Dendritic cell treated with granulocyte-macrophage colony-stimulating factor and Interleukin-4, amounts not matched to agents 40 ng/mL and 50 ng/mL, for 4 days (primary cell): ENCODE data around the gene CMTR2.
"Not testable (repeated sequence)": the region's sequence is repeated elsewhere in the genome, so short reads cannot be mapped to it uniquely, and the experiment has no call there.

Source experiments
- H3K27ac Mint-ChIP-seq: one replicate; pipeline ENCODE4 v1.8.0; 2022; ENCODE audit warnings: mild to moderate bottlenecking, mixed read lengths
- H3K27me3 Mint-ChIP-seq: one replicate; pipeline ENCODE4 v1.8.0; 2022; ENCODE audit warnings: mild to moderate bottlenecking, mixed read lengths
- H3K36me3 Mint-ChIP-seq: one replicate; pipeline ENCODE4 v1.8.0; 2022; ENCODE audit warnings: low read depth, mixed read lengths
- H3K4me1 Mint-ChIP-seq: one replicate; pipeline ENCODE4 v1.8.0; 2022; ENCODE audit warnings: low read depth, mixed read lengths
- H3K4me3 Mint-ChIP-seq: one replicate; pipeline ENCODE4 v1.8.0; 2022; ENCODE audit warnings: mild to moderate bottlenecking, moderate library complexity, mixed read lengths
- H3K9me3 Mint-ChIP-seq: one replicate; pipeline ENCODE4 v1.8.0; 2022; ENCODE audit warnings: mixed read lengths
- intact Hi-C: fragments of 100-400 bp; cut with micrococcal nuclease; formaldehyde crosslinking; loops from one replicate; pipeline ENCODE4 v1.15.0; 2022

Gene CMTR2

GRCh38 chr16:71288890-71289731 lies at the start of gene CMTR2:
Gene CMTR2 (minus strand): TSS chr16:71289402. CDS start chr16:71285920, 3,482 bp downstream.
- Mint-ChIP-seq H3K4me1 (peaks cover 21% of the 10 kb centered on the region), H3K27me3 (peaks cover 17% of the 10 kb centered on the region)

GRCh38 chr16:71338632-71339031 lies 49.4 kb upstream of the CMTR2 start:
- intact Hi-C loops: no loop called here
- peaks cover 2% of the 10 kb centered on the region for H3K27me3 Mint-ChIP-seq
- no peak overlapping the region for H3K27ac Mint-ChIP-seq
- no peaks in the 10 kb centered on the region for H3K9me3 Mint-ChIP-seq
- no peaks in the 10 kb centered on the region for H3K4me1 Mint-ChIP-seq
- H3K4me3 Mint-ChIP-seq: no peak overlapping the region
- no peaks in the 10 kb centered on the region for H3K36me3 Mint-ChIP-seq

More at GRCh38 chr16:71288890-71289731, at the start of gene CMTR2:
- Mint-ChIP-seq H3K27ac (peak within 1 kb of the TSS; percentile 90), H3K36me3 (peaks cover 41% of the 10 kb centered on the region), H3K9me3 (no peaks in the 10 kb centered on the region), H3K4me3 (peak within 1 kb of the TSS; percentile 87)
- intact Hi-C loops: loop anchor here (5.0 to 10.0 kb wide), 2 partner anchors 37 to 176 kb away; partner anchors contain the start of gene ZNF23

DNA sequence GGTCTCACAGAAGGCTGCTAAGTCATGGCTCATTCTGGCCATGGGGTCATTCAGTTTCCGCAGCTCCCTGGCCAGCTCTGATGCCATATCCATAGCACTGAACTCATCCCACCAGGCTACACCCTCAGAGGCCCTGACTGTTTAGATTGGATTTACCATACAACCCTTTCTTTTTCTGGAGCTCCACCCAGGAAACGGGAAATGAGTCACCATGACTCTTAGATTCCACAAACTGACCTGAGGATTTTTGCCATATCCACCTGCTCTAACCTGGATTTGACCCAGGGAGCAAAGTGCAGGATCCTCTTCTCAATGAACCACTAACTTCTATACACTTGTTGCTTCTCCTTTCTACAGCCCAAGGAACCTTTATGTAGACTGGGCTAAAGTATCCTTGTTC lies 49.0 kb upstream of the CMTR2 start:
- no peaks in the 10 kb centered on the region for H3K4me1 Mint-ChIP-seq
- H3K9me3 Mint-ChIP-seq: no peaks in the 10 kb centered on the region
- H3K27ac Mint-ChIP-seq: no peak overlapping the region
- intact Hi-C loops: no loop called here
- H3K36me3 Mint-ChIP-seq: no peaks in the 10 kb centered on the region
- H3K27me3 Mint-ChIP-seq: peaks cover 2% of the 10 kb centered on the region
- no peak overlapping the region for H3K4me3 Mint-ChIP-seq

- H3K36me3 Mint-ChIP-seq: no peaks in the 10 kb centered on the region
- H3K4me1 Mint-ChIP-seq: no peaks in the 10 kb centered on the region
- no peaks in the 10 kb centered on the region for H3K9me3 Mint-ChIP-seq
- H3K27ac Mint-ChIP-seq: no peak overlapping the region
- H3K27me3 Mint-ChIP-seq: peaks cover 2% of the 10 kb centered on the region
- intact Hi-C loops: no loop called here
- H3K4me3 Mint-ChIP-seq: no peak overlapping the region
Measured at GRCh38 chr16:71337631-71338030, 48.4 kb upstream of the CMTR2 start.

DNA sequence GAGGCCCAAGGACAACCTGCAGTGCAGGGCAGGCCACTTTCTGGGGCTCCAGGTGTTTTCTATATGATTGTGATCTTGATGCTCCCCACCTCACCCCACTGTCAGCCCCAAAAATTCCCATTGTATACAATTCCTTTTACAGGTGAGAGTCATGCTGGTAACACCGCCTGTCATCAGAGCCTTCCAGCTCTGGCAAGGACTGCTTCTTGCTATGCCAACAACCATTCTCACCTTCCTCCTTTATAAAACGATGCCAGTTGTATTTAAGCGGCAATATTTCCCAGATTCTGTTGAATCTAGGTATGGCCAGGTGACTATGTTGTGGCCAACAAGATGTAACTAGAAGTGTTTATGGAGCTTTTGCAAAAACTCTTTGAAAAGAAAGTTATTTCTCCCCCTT lies 38.9 kb upstream of the CMTR2 start:
- intact Hi-C loops: no loop called here
- Mint-ChIP-seq H3K27ac (no peak overlapping the region), H3K9me3 (no peaks in the 10 kb centered on the region), H3K36me3 (no peaks in the 10 kb centered on the region), H3K4me3 (no peak overlapping the region), H3K27me3 (peaks cover 3% of the 10 kb centered on the region), H3K4me1 (no peaks in the 10 kb centered on the region)

DNA sequence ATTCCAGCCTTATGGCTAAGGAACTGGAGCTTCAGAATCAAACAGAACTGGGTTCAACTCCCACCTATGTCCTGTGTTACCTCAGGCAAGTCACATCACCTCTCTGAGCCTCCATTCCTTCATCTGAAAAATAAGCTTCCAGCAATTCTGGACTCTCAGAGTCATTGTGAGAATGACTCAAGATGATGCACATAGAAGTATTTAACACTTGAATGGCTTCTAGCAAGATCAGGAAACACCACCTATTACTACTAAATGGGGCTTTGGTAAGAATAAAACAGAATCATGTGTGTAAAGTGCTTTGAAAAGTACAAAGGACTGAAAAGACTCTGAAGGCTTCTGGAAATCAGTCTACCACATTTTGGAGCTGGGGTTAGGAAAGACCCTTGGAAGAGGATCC lies 38.5 kb upstream of the CMTR2 start:
- Mint-ChIP-seq H3K9me3 (no peaks in the 10 kb centered on the region), H3K36me3 (no peaks in the 10 kb centered on the region), H3K4me1 (no peaks in the 10 kb centered on the region), H3K4me3 (no peak overlapping the region), H3K27ac (no peak overlapping the region), H3K27me3 (peaks cover 3% of the 10 kb centered on the region)
- intact Hi-C loops: no loop called here

DNA sequence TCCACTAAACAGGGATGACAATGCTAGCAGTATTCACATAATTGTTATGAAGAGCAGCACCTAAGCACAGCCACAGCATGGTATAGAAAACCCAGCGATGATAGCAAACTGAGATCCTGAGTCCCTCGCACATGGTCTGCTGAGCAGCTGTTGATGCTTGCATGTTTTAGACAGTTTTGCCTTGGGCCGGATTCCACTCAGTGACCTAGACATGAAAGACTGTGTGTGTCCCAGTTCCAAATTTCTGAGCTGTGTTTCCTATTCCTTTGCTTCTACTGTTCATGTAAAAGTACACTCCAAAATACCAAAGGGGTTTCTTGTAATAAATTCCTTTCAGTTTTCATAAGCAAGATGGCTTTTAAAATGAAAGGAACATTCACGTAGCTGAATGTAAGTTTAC lies 30.8 kb upstream of the CMTR2 start:
- Mint-ChIP-seq H3K4me3 (no peak overlapping the region), H3K4me1 (no peaks in the 10 kb centered on the region), H3K27me3 (peaks cover 3% of the 10 kb centered on the region), H3K9me3 (no peaks in the 10 kb centered on the region), H3K27ac (no peak overlapping the region), H3K36me3 (no peaks in the 10 kb centered on the region)
- intact Hi-C loops: no loop called here

DNA sequence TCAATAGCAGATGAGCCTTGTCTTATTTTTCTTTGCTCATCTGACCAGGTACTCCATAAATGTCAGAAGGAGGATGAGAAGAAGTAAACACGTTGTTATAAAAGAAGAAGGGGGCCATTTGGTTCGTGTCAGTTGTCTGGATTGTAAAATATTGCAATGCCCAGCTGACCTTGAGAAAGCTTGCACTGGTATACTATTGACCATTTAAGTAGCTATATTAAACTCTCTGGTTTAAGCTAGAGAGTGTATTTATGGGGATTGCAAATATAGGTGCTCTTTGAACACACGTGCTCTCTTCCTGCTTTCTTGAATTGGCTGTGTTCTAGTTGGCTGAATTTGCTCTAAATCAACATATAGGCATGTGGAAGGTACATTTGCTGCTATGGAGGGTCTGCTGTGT lies 26.1 kb upstream of the CMTR2 start:
- H3K4me1 Mint-ChIP-seq: no peaks in the 10 kb centered on the region
- no peaks in the 10 kb centered on the region for H3K9me3 Mint-ChIP-seq
- peaks cover 10% of the 10 kb centered on the region for H3K27me3 Mint-ChIP-seq

GRCh38 chr16:71313591-71313990 lies 24.4 kb upstream of the CMTR2 start:
- H3K4me3 Mint-ChIP-seq, H3K9me3 Mint-ChIP-seq, H3K4me1 Mint-ChIP-seq, intact Hi-C loops, H3K27ac Mint-ChIP-seq, H3K36me3 Mint-ChIP-seq: not testable (repeated sequence)
- H3K27me3 Mint-ChIP-seq: peaks cover 13% of the 10 kb centered on the region

More for the DNA sequence above, 26.1 kb upstream of the CMTR2 start:
- Mint-ChIP-seq H3K4me3 (no peak overlapping the region), H3K27ac (no peak overlapping the region), H3K36me3 (no peaks in the 10 kb centered on the region)
- intact Hi-C loops: no loop called here

DNA sequence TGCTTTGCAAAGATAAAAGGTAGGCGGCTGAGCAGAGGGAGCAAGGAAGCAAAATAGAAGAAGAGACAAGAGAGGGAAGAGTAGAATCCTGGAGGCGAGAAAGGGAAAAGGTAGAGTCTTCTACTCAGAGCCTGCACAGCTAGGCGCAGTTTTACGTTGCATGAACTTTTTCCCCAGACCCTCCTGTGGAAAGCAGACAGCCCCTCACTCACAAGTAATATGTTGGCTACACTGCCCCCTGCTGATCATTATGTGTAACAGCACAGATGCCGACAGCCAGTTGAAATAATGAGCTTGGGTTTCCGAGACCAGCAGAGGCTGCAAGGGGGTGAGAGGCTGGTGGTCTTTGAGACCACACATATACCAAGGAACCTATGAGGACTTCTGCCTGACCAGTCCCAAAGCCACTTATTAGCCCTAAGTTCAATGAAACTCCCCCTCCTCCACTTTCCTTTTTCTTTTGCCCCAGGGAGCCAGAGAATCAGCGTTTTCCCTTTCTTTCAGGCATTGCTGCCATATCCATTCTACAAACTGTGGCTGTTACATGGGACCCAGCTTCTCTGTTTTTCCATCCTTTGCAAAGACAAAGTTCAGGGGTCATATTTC lies 22.5 kb upstream of the CMTR2 start:
- Mint-ChIP-seq H3K9me3 (no peaks in the 10 kb centered on the region), H3K36me3 (no peaks in the 10 kb centered on the region), H3K27me3 (peaks cover 17% of the 10 kb centered on the region), H3K4me1 (no peaks in the 10 kb centered on the region), H3K27ac (no peak overlapping the region), H3K4me3 (no peak overlapping the region)
- intact Hi-C loops: loop anchor here (1.0 to 2.0 kb wide), 2 partner anchors 63 to 96 kb away; no protein-coding TSS in a partner anchor

DNA sequence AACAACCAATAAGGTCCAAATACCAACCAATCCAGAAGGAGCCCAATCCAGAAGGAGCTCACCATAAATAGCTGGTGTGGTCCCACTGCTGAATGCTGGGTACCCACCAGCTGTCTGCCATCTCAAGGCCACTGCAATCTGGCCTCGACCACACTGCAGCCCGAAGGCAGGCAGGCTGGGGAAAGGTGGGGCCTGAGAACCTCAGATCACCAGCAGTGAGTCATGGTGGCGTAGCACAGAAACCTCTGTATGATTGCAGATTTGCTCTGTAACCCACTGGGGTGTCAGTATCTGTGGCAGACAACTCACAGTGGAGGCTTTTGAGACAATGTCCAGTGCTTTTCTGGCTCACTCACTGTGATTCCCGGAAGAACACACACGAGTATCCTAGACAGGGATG lies 14.7 kb upstream of the CMTR2 start:
- Mint-ChIP-seq H3K9me3 (no peaks in the 10 kb centered on the region), H3K27ac (no peak overlapping the region), H3K36me3 (no peaks in the 10 kb centered on the region), H3K4me1 (no peaks in the 10 kb centered on the region), H3K4me3 (no peak overlapping the region), H3K27me3 (peaks cover 17% of the 10 kb centered on the region)
- intact Hi-C loops: no loop called here

DNA sequence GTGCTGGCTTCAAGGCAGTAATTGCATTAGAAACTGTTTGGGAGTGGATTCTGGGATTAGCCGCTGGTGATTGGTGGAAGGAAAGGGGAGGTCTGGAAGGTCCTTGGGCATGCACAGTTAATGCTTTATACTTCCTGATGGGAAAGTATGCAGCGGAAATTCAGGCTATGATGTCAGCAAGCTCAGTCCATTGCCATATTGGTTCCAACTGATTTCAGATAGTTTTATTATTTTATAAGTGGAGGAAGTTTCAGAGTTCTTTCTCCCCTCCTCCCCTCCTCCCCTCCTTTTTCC lies 8.1 kb upstream of the CMTR2 start:
- peaks cover 32% of the 10 kb centered on the region for H3K27me3 Mint-ChIP-seq
- H3K9me3 Mint-ChIP-seq: no peaks in the 10 kb centered on the region
- H3K4me1 Mint-ChIP-seq: no peaks in the 10 kb centered on the region
- H3K27ac Mint-ChIP-seq: no peak overlapping the region
- H3K36me3 Mint-ChIP-seq: no peaks in the 10 kb centered on the region
- no peak overlapping the region for H3K4me3 Mint-ChIP-seq
- intact Hi-C loops: no loop called here

DNA sequence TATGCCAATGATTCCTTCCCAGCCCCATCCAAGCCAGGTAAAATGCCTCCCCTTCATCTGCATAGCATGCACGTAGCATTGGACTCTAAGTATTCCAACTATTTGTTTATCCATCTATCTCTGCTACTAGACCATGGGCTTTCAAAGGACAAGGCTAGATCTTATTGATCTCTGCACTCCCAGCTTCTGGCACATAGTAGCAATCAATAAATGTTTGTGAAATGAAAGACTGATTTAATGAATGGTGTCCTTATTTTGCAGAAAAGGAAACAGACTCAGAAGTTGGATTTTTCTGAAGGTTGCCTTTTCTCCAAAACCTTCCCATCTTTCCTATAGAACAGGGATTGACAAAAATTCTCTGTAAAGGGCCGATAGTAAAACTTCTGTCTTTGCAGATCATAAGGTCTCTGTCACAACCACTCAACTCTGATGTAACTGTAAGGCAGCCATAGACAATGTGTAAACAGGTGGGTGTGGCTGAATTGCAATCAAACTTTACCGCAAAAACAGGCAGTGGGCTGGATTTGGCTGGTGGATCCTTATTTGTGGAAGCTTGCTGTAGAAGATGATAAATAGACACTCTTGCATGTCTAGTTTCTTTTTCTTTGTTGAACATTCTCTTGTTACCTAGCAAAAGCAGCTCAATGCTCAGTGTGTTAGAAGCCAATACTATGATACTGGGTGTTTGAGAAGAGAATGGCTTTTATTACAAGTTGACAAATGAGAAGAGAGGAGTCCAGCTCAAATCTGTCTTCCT lies 7.6 kb upstream of the CMTR2 start:
- H3K36me3 Mint-ChIP-seq: no peaks in the 10 kb centered on the region

DNA sequence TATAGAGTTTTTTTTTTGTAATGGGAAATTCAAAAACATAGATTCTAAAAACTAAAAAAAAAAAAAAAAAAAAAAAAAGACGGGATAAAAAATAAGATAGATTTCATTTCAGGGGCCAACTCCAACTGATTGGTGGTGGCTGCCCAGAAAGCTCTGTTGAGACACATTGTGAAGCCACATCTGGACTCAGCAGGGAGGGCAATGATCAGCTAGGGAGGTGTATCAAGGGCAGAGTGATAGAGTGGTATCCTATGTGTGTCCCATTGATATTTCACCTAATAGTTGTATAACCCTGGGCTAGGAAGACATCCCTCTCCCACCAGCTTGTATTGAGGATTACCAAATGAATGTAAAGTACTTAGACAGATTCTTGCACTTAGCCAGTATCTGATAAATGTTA lies 6.7 kb upstream of the CMTR2 start:
- no peak overlapping the region for H3K27ac Mint-ChIP-seq
- H3K27me3 Mint-ChIP-seq: peaks cover 34% of the 10 kb centered on the region
- no peaks in the 10 kb centered on the region for H3K4me1 Mint-ChIP-seq
- intact Hi-C loops: no loop called here
- H3K36me3 Mint-ChIP-seq: no peaks in the 10 kb centered on the region
- no peaks in the 10 kb centered on the region for H3K9me3 Mint-ChIP-seq
- no peak overlapping the region for H3K4me3 Mint-ChIP-seq

More for the DNA sequence above, 7.6 kb upstream of the CMTR2 start:
- intact Hi-C loops: no loop called here
- H3K4me1 Mint-ChIP-seq: no peaks in the 10 kb centered on the region
- H3K27ac Mint-ChIP-seq: no peak overlapping the region
- no peaks in the 10 kb centered on the region for H3K9me3 Mint-ChIP-seq
- no peak overlapping the region for H3K4me3 Mint-ChIP-seq
- peaks cover 37% of the 10 kb centered on the region for H3K27me3 Mint-ChIP-seq
